ENCODE data around the gene SLC35F2. TPM values are rescaled to one million over a fixed set of nuclear protein-coding genes. Genes with fewer than 3 reads are reported as not detected.

The SLC35F2 gene
- total and polyA plus RNA-seq, 2 of the 13 experiments (the other 11 are each of a cell fraction or from before 2014, with no cell fraction given), result 5.8 to 20.3 TPM

GRCh38 chr11:107858217-107859070 lies at the start of gene SLC35F2 (continued):
- peak; percentile 65 to 70 for TF ChIP-seq HMGXB4 (CRISPR knock-in tag; IDR thresholded peaks at IDR 0.05; ENCODE audit: borderline replicate concordance in 1 of 2, low read depth in 1 of 2)
- peak; percentile 74; the same call in 1 of the 2 replicates for TF ChIP-seq ZNF616 (CRISPR knock-in tag; IDR thresholded peaks at IDR 0.05; ENCODE audit: low read depth)
- TF ChIP-seq ARNT2 (CRISPR knock-in tag; IDR thresholded peaks at IDR 0.05; ENCODE audit: low read depth), result 0 out of 2 replicates have a peak, but pooled peaks have one; percentile 62
- TF ChIP-seq ARID4A (CRISPR knock-in tag; IDR thresholded peaks at IDR 0.05; ENCODE audit: borderline replicate concordance), result peak; percentile 57; the same call in 1 of the 2 replicates
- no peak for TF ChIP-seq ZMAT5 (CRISPR knock-in tag; IDR thresholded peaks at IDR 0.05; ENCODE audit: borderline replicate concordance, low read depth)
- TF ChIP-seq ZNF224 (CRISPR knock-in tag; IDR thresholded peaks at IDR 0.05), result peak; percentile 85; the same call in 1 of the 2 replicates
- no peak for TF ChIP-seq ZNF33B (CRISPR knock-in tag; IDR thresholded peaks at IDR 0.05)
- 0 out of 2 replicates have a peak, but pooled peaks have one; percentile 32 for TF ChIP-seq ZBTB4 (CRISPR knock-in tag; IDR thresholded peaks at IDR 0.05; ENCODE audit: borderline replicate concordance)
- TF ChIP-seq SETDB1 (CRISPR knock-in tag; IDR thresholded peaks at IDR 0.05; ENCODE audit: borderline replicate concordance), result no peak
- TF ChIP-seq ZBTB38 (CRISPR knock-in tag; IDR thresholded peaks at IDR 0.05), result peak; percentile 66; the same call in 1 of the 2 replicates
- TF ChIP-seq RBM39 (IDR thresholded peaks at IDR 0.05; ENCODE audit: low read depth, low read length, poor library complexity, severe bottlenecking), result peak; percentile 47
- TF ChIP-seq ZNF766 (CRISPR knock-in tag; IDR thresholded peaks at IDR 0.05; ENCODE audit: borderline replicate concordance), result no peak
- no peak for TF ChIP-seq NFYB (CRISPR knock-in tag; IDR thresholded peaks at IDR 0.05)
- TF ChIP-seq ZNF709 (CRISPR knock-in tag; IDR thresholded peaks at IDR 0.05), result peak; percentile 87; the same call in 1 of the 2 replicates
- peak; percentile 23; the same call in 1 of the 2 replicates for TF ChIP-seq ELF3 (CRISPR knock-in tag; IDR thresholded peaks at IDR 0.05)
- no peak for TF ChIP-seq FOXA1 (IDR thresholded peaks at IDR 0.05)
- no peak for TF ChIP-seq FOXA1 (CRISPR knock-in tag; IDR thresholded peaks at IDR 0.05)
- TF ChIP-seq SMAD1 (CRISPR knock-in tag; IDR thresholded peaks at IDR 0.05; ENCODE audit: borderline replicate concordance, low read depth), result 0 out of 2 replicates have a peak, but pooled peaks have one; percentile 40

All from HepG2 (cell line).